HepG2 (cell line): ENCODE results near the gene SNX30. TPM values are rescaled to one million over a fixed set of nuclear protein-coding genes. Genes with fewer than 3 reads are reported as not detected.

ENCODE experiments used
- ASH2L ChIP-seq: fragments of 300-600, 200-600 bp; sonication (generic); IDR thresholded peaks from 2 replicates; pipeline ENCODE4 v1.7.0; 2017; ENCODE audit warnings: low read depth, mild to moderate bottlenecking, moderate library complexity, mixed read lengths, low read length; ENCODE audit not compliant: insufficient read length
- BCLAF1 ChIP-seq: fragments of 450-650 bp; IDR thresholded peaks from 2 replicates; pipeline ENCODE4 v1.6.1; 2017; ENCODE audit warnings: mild to moderate bottlenecking
- EP300 ChIP-seq, 3 experiments: sonication (generic) in 1 of 3; formaldehyde crosslinking in 1 of 3; IDR thresholded peaks; 2 replicates each; pipeline versions ENCODE4 v1.5.1 to v1.6.1; 2011 to 2020; ENCODE audit warnings: low read depth in 2 of 3, low read length in 2 of 3, borderline replicate concordance in 1 of 3, improper control_type of control experiment in 1 of 3, mild to moderate bottlenecking in 1 of 3, missing genetic modification reagents in 1 of 3, moderate library complexity in 1 of 3
- GABPB1 ChIP-seq: IDR thresholded peaks from 2 replicates; pipeline ENCODE4 v1.6.1; 2016; ENCODE audit warnings: mild to moderate bottlenecking, missing genetic modification reagents, moderate library complexity, missing compliant biosample characterization
- GTF2F1 ChIP-seq: fragments of 150-350 bp; IDR thresholded peaks from 2 replicates; pipeline ENCODE4 v1.6.1; 2014; ENCODE audit warnings: low read length
- GZF1 ChIP-seq: sonication (generic); formaldehyde crosslinking; IDR thresholded peaks from 2 replicates; pipeline ENCODE4 v1.5.1; 2020; ENCODE audit warnings: mild to moderate bottlenecking, missing genetic modification reagents
- HDAC1 ChIP-seq: sonication (generic); formaldehyde crosslinking; IDR thresholded peaks from 2 replicates; pipeline ENCODE4 v1.5.1; 2020; ENCODE audit warnings: mild to moderate bottlenecking, missing genetic modification reagents
- HES4 ChIP-seq: sonication (generic); formaldehyde crosslinking; IDR thresholded peaks from 2 replicates; pipeline ENCODE4 v1.9.0; 2021; ENCODE audit warnings: mild to moderate bottlenecking, missing genetic modification reagents, borderline replicate concordance
- HNF4G ChIP-seq, 2 experiments: sonication (generic) in 1 of 2; formaldehyde crosslinking in 1 of 2; IDR thresholded peaks; 2 replicates each; pipeline versions ENCODE4 v1.4.0 to v1.6.1; 2011 to 2020; ENCODE audit warnings: borderline replicate concordance in 2 of 2, low read depth in 2 of 2, mild to moderate bottlenecking in 2 of 2, low read length in 1 of 2, missing genetic modification reagents in 1 of 2, moderate library complexity in 1 of 2
- KLF12 ChIP-seq: sonication (generic); formaldehyde crosslinking; IDR thresholded peaks from 2 replicates; pipeline ENCODE4 v1.4.0; 2020; ENCODE audit warnings: missing genetic modification reagents, borderline replicate concordance
- SMC3 ChIP-seq: IDR thresholded peaks from 2 replicates; pipeline ENCODE4 v1.6.1; 2011; ENCODE audit warnings: low read length, improper control_type of control experiment
- SP4 ChIP-seq: sonication (generic); formaldehyde crosslinking; IDR thresholded peaks from 2 replicates; pipeline ENCODE4 v1.8.1; 2023; ENCODE audit warnings: mild to moderate bottlenecking, missing genetic modification reagents
- SRF ChIP-seq: IDR thresholded peaks from 2 replicates; pipeline ENCODE4 v1.6.1; 2011; ENCODE audit warnings: mild to moderate bottlenecking, low read depth, low read length, moderate library complexity
- ZFY ChIP-seq: sonication (generic); formaldehyde crosslinking; IDR thresholded peaks from 2 replicates; pipeline ENCODE4 v1.4.0; 2020; ENCODE audit warnings: missing genetic modification reagents
- ZNF124 ChIP-seq: sonication (generic); formaldehyde crosslinking; IDR thresholded peaks from 2 replicates; pipeline ENCODE4 v1.4.0; 2020; ENCODE audit warnings: missing genetic modification reagents
- ZNF276 ChIP-seq: sonication (generic); formaldehyde crosslinking; IDR thresholded peaks from 2 replicates; pipeline ENCODE4 v1.4.0; 2020; ENCODE audit warnings: mild to moderate bottlenecking, low read depth, missing genetic modification reagents
- ZNF430 ChIP-seq: sonication (generic); formaldehyde crosslinking; IDR thresholded peaks from 2 replicates; pipeline ENCODE4 v1.9.0; 2021; ENCODE audit warnings: mild to moderate bottlenecking, missing genetic modification reagents
- ZNF512 ChIP-seq: sonication (generic); formaldehyde crosslinking; IDR thresholded peaks from 2 replicates; pipeline ENCODE4 v1.4.0; 2020; ENCODE audit warnings: mild to moderate bottlenecking, missing genetic modification reagents
- ZNF546 ChIP-seq: sonication (generic); formaldehyde crosslinking; conservative IDR thresholded peaks from 2 replicates; pipeline ENCODE4 v1.8.1; 2023; ENCODE audit warnings: mild to moderate bottlenecking, missing genetic modification reagents
- ZNF773 ChIP-seq: sonication (generic); formaldehyde crosslinking; IDR thresholded peaks from 2 replicates; pipeline ENCODE4 v1.4.0; 2020; ENCODE audit warnings: missing genetic modification reagents, borderline replicate concordance
- polyA plus RNA-seq, 8 experiments: library from polyadenylated mRNA; depleted of rRNA in 3 of 8; stranded (reverse) in 7 of 8; unstranded in 1 of 8; fragments of >200 nt; fragmentation: Illumina TruSeq in 4 of 8; extraction: Trizol in 4 of 8; gene quantifications; 2 replicates each; pipeline versions ENCODE4 v1.2.1 to v1.2.3, GENCODE V29; 2011 to 2016; ENCODE audit warnings: low read depth in 4 of 8, missing spikeins in 1 of 8, mixed read lengths in 1 of 8; ENCODE audit not compliant: insufficient read depth in 1 of 8
- total RNA-seq, 5 experiments: library from RNA; depleted of rRNA; stranded (reverse); fragments of >200 nt; fragmentation: Illumina TruSeq; extraction: Trizol; gene quantifications; 2 replicates each; pipeline ENCODE4 v1.2.3, GENCODE V29; 2016; ENCODE audit warnings: low read depth in 1 of 5
- TF ChIP-seq, protein P1 (sequence below): sonication (generic); formaldehyde crosslinking; IDR thresholded peaks from 2 replicates; pipeline ENCODE4 v1.8.1; 2023; ENCODE audit warnings: mild to moderate bottlenecking, moderate library complexity, missing genetic modification reagents

SNX30 gene
- total and polyA plus RNA-seq, 2 of the 13 experiments (the other 11 are each of a cell fraction or from before 2014, with no cell fraction given) = 4.4 to 12.4 TPM

GRCh38 chr9:112750016-112750763 lies at the start of gene SNX30 (continued):
- TF ChIP-seq HES4 (CRISPR knock-in tag) (0 out of 2 replicates have a peak, but pooled peaks have one; percentile 31), GTF2F1 (no peak), ZNF512 (CRISPR knock-in tag) (no peak), ZFY (CRISPR knock-in tag) (peak; percentile 79), SRF (no peak), HNF4G (IDR thresholded peaks at IDR 0.05; ENCODE audit: borderline replicate concordance, low read depth, low read length) (no peak), HNF4G (CRISPR knock-in tag; IDR thresholded peaks at IDR 0.05; ENCODE audit: borderline replicate concordance, low read depth) (no peak), ZNF276 (CRISPR knock-in tag) (peak; percentile 74; the same call in 1 of the 2 replicates), GABPB1 (peak; percentile 92), ZNF546 (CRISPR knock-in tag) (no peak), KLF12 (CRISPR knock-in tag) (0 out of 2 replicates have a peak, but pooled peaks have one; percentile 30), ASH2L (no peak), ZNF430 (CRISPR knock-in tag) (peak; percentile 74; the same call in 1 of the 2 replicates), EP300 (IDR thresholded peaks at IDR 0.05; ENCODE audit: low read depth in 2 of 2, low read length in 2 of 2) (no peak), EP300 (CRISPR knock-in tag; IDR thresholded peaks at IDR 0.05; ENCODE audit: borderline replicate concordance) (peak; percentile 29; the same call in 1 of the 2 replicates), SP4 (peak; percentile 84), ZNF124 (CRISPR knock-in tag) (0 out of 2 replicates have a peak, but pooled peaks have one; percentile 31), GZF1 (CRISPR knock-in tag) (no peak), BCLAF1 (no peak), ZNF773 (CRISPR knock-in tag) (no peak), HDAC1 (CRISPR knock-in tag) (peak; percentile 81), SMC3 (no peak)
- TF ChIP-seq, protein P1, sequence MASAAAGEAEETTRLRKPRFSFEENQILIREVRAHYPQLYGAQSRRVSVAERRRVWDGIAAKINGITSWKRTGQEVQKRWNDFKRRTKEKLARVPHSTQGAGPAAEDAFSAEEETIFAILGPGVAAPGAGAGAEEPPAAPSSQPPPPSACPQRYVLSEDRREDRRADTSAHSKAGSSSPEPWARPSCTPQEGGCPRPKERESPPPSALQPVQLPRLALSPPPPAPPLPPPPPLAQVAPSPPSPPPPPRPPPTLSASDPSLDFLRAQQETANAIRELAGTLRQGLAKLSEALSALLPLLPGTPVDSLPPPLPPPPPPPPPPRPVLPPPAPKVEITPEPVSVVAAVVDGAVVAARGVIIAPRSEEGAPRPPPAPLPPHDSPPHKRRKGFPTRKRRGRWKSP (CRISPR knock-in tag) = no peak
